HCT116 (cell line): ENCODE results near the gene ABHD4. TPM values are rescaled to one million over a fixed set of nuclear protein-coding genes. Genes with fewer than 3 reads are reported as not detected.

Experiments used
- ATAC-seq: fragments of 200-7000 bp; cut with Tn5 transposase; 2 replicates; pipeline ENCODE4 v1.9.1; 2020; ENCODE audit warnings: mild to moderate bottlenecking, moderate library complexity
- BruUV-seq: library from RNA; stranded (reverse); fragments of 400-500 nt; replicated peaks from 2 replicates; lab custom pipeline; 2021; lab: Mats Ljungman, UMichigan
- CTCF ChIA-PET: fragments of 300-600 bp; sonication (Branson Sonifier 250); formaldehyde crosslinking; loops from one replicate; lab custom pipeline; 2021; ENCODE audit warnings: antibody characterized with exemption; lab: Charles Lee
- POLR2A ChIA-PET: fragments of 300-600, 350-600 bp; sonication (Branson Sonifier 250); formaldehyde crosslinking; loops from one replicate; lab custom pipeline; 2021; ENCODE audit warnings: antibody characterized with exemption; lab: Charles Lee
- RAD21 ChIA-PET, 2 experiments: fragments of 300-600 bp; sonication (Branson Sonifier 250); formaldehyde crosslinking; loops; one replicate each; lab custom pipeline; 2023; ENCODE audit warnings: low total read pairs in 2 of 2; ENCODE audit not compliant: uncharacterized antibody in 2 of 2, unreplicated experiment in 2 of 2, low non-redundant PET in 1 of 2; lab: Charles Lee
- DNase-seq: peaks from one replicate; pipeline ENCODE4 v3.0.0-alpha.2; 2010; ENCODE audit warnings: low read depth, low spot score
- H2AFZ ChIP-seq: fragments of 200-600 bp; shearing (Covaris generic), sonication (generic); 2 replicates; pipeline ENCODE4 v1.6.1; 2017; ENCODE audit warnings: low read depth, mixed run types, mixed read lengths, antibody characterized with exemption, low read length; ENCODE audit not compliant: poor library complexity, severe bottlenecking
- H3K27ac ChIP-seq: 2 replicates; pipeline ENCODE4 v1.5.1; 2012; ENCODE audit warnings: low read depth, low read length
- H3K27me3 ChIP-seq: fragments of 200-600 bp; sonication (generic); 2 replicates; pipeline ENCODE4 v1.6.1; 2016; ENCODE audit warnings: mixed run types, low read length, mixed read lengths; ENCODE audit not compliant: insufficient read depth
- H3K36me3 ChIP-seq, 2 experiments: fragments of 200-500 bp in 1 of 2; fragments of 200-600 bp in 1 of 2; sonication (Bioruptor generic) in 1 of 2; sonication (generic) in 1 of 2; 2 replicates each; pipeline versions ENCODE4 v1.5.1 to v1.6.1; 2014 to 2016; ENCODE audit warnings: low read length in 2 of 2, inconsistent platforms in 1 of 2, mixed read lengths in 1 of 2, mixed run types in 1 of 2; ENCODE audit not compliant: insufficient read depth in 2 of 2, control insufficient read depth in 1 of 2
- H3K4me1 ChIP-seq, 2 experiments: fragments of 200-600 bp in 1 of 2; sonication (generic) in 1 of 2; 2 replicates each; pipeline versions ENCODE4 v1.5.1 to v1.6.1; 2012 to 2017; ENCODE audit warnings: low read length in 2 of 2, inconsistent platforms in 1 of 2, mild to moderate bottlenecking in 1 of 2, mixed read lengths in 1 of 2, mixed run types in 1 of 2, moderate library complexity in 1 of 2; ENCODE audit not compliant: insufficient read depth in 2 of 2, control insufficient read depth in 1 of 2
- H3K4me2 ChIP-seq: fragments of 200-600 bp; sonication (generic); 2 replicates; pipeline ENCODE4 v1.6.1; 2017; ENCODE audit warnings: mixed run types, low read length, mixed read lengths
- H3K4me3 ChIP-seq, 2 experiments: fragments of 200-600 bp in 1 of 2; sonication (generic) in 1 of 2; replicated peaks in 1 of 2; 2 replicates each; pipeline ENCODE4 v1.5.1; 2011 to 2016; ENCODE audit warnings: low read length in 2 of 2, control low read depth in 1 of 2, low read depth in 1 of 2, mild to moderate bottlenecking in 1 of 2, mixed read lengths in 1 of 2, mixed run types in 1 of 2
- H3K79me2 ChIP-seq: fragments of 200-600 bp; sonication (generic); 2 replicates; pipeline ENCODE4 v1.6.1; 2017; ENCODE audit warnings: mild to moderate bottlenecking, mixed run types, low read length, moderate library complexity, mixed read lengths; ENCODE audit not compliant: insufficient read depth
- H3K9ac ChIP-seq: fragments of 200-600 bp; sonication (generic); 2 replicates; pipeline ENCODE4 v1.6.1; 2016; ENCODE audit warnings: low read length, mixed read lengths
- H3K9me2 ChIP-seq: fragments of 200-600 bp; sonication (generic), shearing (Covaris generic); 2 replicates; pipeline ENCODE4 v1.6.1; 2017; ENCODE audit warnings: mixed run types, mild to moderate bottlenecking, moderate library complexity; ENCODE audit not compliant: insufficient read depth
- H3K9me3 ChIP-seq, 2 experiments: fragments of 200-500 bp in 1 of 2; fragments of 200-600 bp in 1 of 2; sonication (Bioruptor generic) in 1 of 2; sonication (generic) in 1 of 2; 2 replicates each; pipeline ENCODE4 v1.6.1; 2014 to 2017; ENCODE audit warnings: low read length in 2 of 2, mixed read lengths in 2 of 2, inconsistent platforms in 1 of 2, low read depth in 1 of 2, mild to moderate bottlenecking in 1 of 2, mixed run types in 1 of 2, moderate library complexity in 1 of 2; ENCODE audit not compliant: control insufficient read depth in 1 of 2, insufficient read depth in 1 of 2
- H4K20me1 ChIP-seq: fragments of 200-600 bp; sonication (generic), shearing (Covaris generic); 2 replicates; pipeline ENCODE4 v1.6.1; 2017; ENCODE audit warnings: mixed run types, mild to moderate bottlenecking, moderate library complexity; ENCODE audit not compliant: insufficient read depth
- ATF3 ChIP-seq: IDR thresholded peaks from 2 replicates; pipeline ENCODE4 v1.6.1; 2012
- CBX3 ChIP-seq: IDR thresholded peaks from 2 replicates; pipeline ENCODE4 v1.6.1; 2012; ENCODE audit warnings: low read depth
- EGR1 ChIP-seq: IDR thresholded peaks from 2 replicates; pipeline ENCODE4 v1.6.1; 2012; ENCODE audit warnings: low read depth
- EZH2 ChIP-seq: fragments of 200-600 bp; sonication (generic); IDR thresholded peaks from 2 replicates; pipeline ENCODE4 v1.6.1; 2017; ENCODE audit warnings: antibody characterized with exemption, mixed run types
- POLR2A ChIP-seq: IDR thresholded peaks from 2 replicates; pipeline ENCODE4 v1.7.0; 2011; ENCODE audit warnings: borderline replicate concordance; ENCODE audit not compliant: insufficient read depth, insufficient read length; ENCODE audit errors: extremely low read depth
- RAD21 ChIP-seq: IDR thresholded peaks from 2 replicates; pipeline ENCODE4 v1.6.1; 2012; ENCODE audit warnings: low read depth, mild to moderate bottlenecking
- SIN3A ChIP-seq: IDR thresholded peaks from 2 replicates; pipeline ENCODE4 v1.6.1; 2012; ENCODE audit warnings: low read depth
- SRF ChIP-seq: IDR thresholded peaks from 2 replicates; pipeline ENCODE4 v1.6.1; 2012; ENCODE audit warnings: low read depth
- ZNF274 ChIP-seq: fragments of 200-500 bp; sonication (Bioruptor generic); IDR thresholded peaks from 2 replicates; pipeline ENCODE4 v1.6.1; 2014; ENCODE audit warnings: mild to moderate bottlenecking, low read depth, low read length, inconsistent platforms
- intact Hi-C: fragments of 100-400 bp; cut with micrococcal nuclease; formaldehyde crosslinking; loops from 2 replicates; pipeline ENCODE4 v1.10.0; 2022
- total RNA-seq: library from RNA; stranded (reverse); gene quantifications from one replicate; pipeline ENCODE4 v1.2.1, GENCODE V29; 2021; ENCODE audit not compliant: unreplicated experiment
- TF ChIP-seq, protein P1 (sequence below): IDR thresholded peaks from 2 replicates; pipeline ENCODE4 v1.6.1; 2011; ENCODE audit warnings: mild to moderate bottlenecking, low read length, moderate library complexity; ENCODE audit not compliant: insufficient replicate concordance; ENCODE audit errors: extremely low read depth

The ABHD4 gene
- total RNA-seq, 1 experiment from 2014 or later: 9.4 TPM

GRCh38 chr14:22593189-22593588 is 4.9 kb upstream of the ABHD4 start (continued):
- TF ChIP-seq, protein P1, sequence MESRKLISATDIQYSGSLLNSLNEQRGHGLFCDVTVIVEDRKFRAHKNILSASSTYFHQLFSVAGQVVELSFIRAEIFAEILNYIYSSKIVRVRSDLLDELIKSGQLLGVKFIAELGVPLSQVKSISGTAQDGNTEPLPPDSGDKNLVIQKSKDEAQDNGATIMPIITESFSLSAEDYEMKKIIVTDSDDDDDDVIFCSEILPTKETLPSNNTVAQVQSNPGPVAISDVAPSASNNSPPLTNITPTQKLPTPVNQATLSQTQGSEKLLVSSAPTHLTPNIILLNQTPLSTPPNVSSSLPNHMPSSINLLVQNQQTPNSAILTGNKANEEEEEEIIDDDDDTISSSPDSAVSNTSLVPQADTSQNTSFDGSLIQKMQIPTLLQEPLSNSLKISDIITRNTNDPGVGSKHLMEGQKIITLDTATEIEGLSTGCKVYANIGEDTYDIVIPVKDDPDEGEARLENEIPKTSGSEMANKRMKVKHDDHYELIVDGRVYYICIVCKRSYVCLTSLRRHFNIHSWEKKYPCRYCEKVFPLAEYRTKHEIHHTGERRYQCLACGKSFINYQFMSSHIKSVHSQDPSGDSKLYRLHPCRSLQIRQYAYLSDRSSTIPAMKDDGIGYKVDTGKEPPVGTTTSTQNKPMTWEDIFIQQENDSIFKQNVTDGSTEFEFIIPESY: no peak

DNA sequence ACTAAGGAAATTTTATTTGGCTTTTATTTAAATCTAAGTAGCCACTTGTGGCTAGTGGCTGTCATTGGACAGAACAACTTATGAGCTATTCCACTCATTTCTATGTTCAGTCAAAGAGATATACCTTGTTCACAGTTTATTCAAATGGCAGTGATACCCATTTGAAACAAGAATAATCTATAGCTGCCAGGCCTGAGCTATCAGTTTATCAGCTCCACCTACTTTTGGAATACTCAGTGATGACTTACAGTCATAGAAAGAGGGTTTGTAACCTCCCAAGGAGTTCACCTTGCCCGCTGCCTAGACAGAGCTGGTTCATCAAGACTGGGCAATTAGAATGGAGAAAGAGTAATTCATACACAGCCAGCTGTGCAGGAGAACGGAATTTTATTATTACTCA is 4.5 kb upstream of the ABHD4 start:
- H3K27me3 ChIP-seq: peaks cover 10% of the 10 kb centered on the region; the same call in 1 of the 2 replicates
- H3K79me2 ChIP-seq: peaks cover 4% of the 10 kb centered on the region
- CTCF ChIA-PET: interaction anchor here (1.4 kb wide), 1 partner anchor 34 kb away, joined by 3 read pairs; no protein-coding TSS in a partner anchor
- no peaks in the 10 kb centered on the region for H3K36me3 ChIP-seq
- H2AFZ ChIP-seq: no peak overlapping the region
- POLR2A ChIA-PET: interaction anchor here (0.6 to 1.2 kb wide), 2 partner anchors 15 to 60 kb away, joined by 3 read pairs; no protein-coding TSS in a partner anchor
- peaks cover 8 to 21% of the 10 kb centered on the region in 2 experiments for H3K4me1 ChIP-seq
- no peaks in the 10 kb centered on the region for H3K9me3 ChIP-seq
- DNase-seq: no peak
- no peaks in the 10 kb centered on the region for H4K20me1 ChIP-seq
- H3K9ac ChIP-seq: no peak overlapping the region
- intact Hi-C loops: no loop called here
- RAD21 ChIA-PET: no interaction called here
- H3K27ac ChIP-seq: no peak overlapping the region
- H3K9me2 ChIP-seq: no peaks in the 10 kb centered on the region
- TF ChIP-seq EGR1 (no peak), SRF (no peak), RAD21 (no peak), CBX3 (no peak), POLR2A (no peak), EZH2 (no peak), ATF3 (no peak), ZNF274 (no peak), SIN3A (no peak)
- TF ChIP-seq, protein P1: no peak
- H3K4me3 ChIP-seq: no peak overlapping the region
- no TSS peak for BruUV-seq
- ATAC-seq: no peak
- no peak overlapping the region for H3K4me2 ChIP-seq
